Activated CD8-positive, alpha-beta T cell treated with anti-CD3 and anti-CD28 coated beads for 36 hours (primary cell): ENCODE data around the gene C9. TPM values are rescaled to one million over a fixed set of nuclear protein-coding genes. Genes with fewer than 3 reads are reported as not detected.

ENCODE experiments used
- ATAC-seq: fragments of 200-7000 bp; cut with Tn5 transposase; one replicate; pipeline ENCODE4 v1.10.0; 2021; ENCODE audit warnings: mild to moderate bottlenecking, moderate library complexity
- CTCF ChIA-PET: fragments of 350-600 bp; sonication (Branson Sonifier 250); formaldehyde crosslinking; loops from one replicate; lab custom pipeline; 2021; ENCODE audit warnings: antibody characterized with exemption; lab: Charles Lee
- POLR2A ChIA-PET: fragments of 350-600 bp; sonication (Branson Sonifier 250); formaldehyde crosslinking; loops from one replicate; lab custom pipeline; 2021; ENCODE audit warnings: antibody characterized with exemption; lab: Charles Lee
- DNase-seq: peaks from one replicate; pipeline ENCODE4 v3.0.0-alpha.2; 2020
- H3K27ac Mint-ChIP-seq: one replicate; pipeline ENCODE4 v1.8.0; 2021; ENCODE audit warnings: mild to moderate bottlenecking, mixed read lengths
- H3K27me3 Mint-ChIP-seq: one replicate; pipeline ENCODE4 v1.8.0; 2021; ENCODE audit warnings: mixed read lengths
- H3K36me3 Mint-ChIP-seq: one replicate; pipeline ENCODE4 v1.8.0; 2021; ENCODE audit warnings: low read depth, mixed read lengths
- H3K4me1 Mint-ChIP-seq: one replicate; pipeline ENCODE4 v1.8.0; 2021; ENCODE audit warnings: low read depth, mixed read lengths
- H3K4me3 Mint-ChIP-seq: one replicate; pipeline ENCODE4 v1.8.0; 2021; ENCODE audit warnings: mild to moderate bottlenecking, moderate library complexity, mixed read lengths
- H3K9me3 Mint-ChIP-seq: one replicate; pipeline ENCODE4 v1.8.0; 2021; ENCODE audit warnings: mixed read lengths
- intact Hi-C: fragments of 100-400 bp; cut with micrococcal nuclease; formaldehyde crosslinking; loops from one replicate; pipeline ENCODE4 v1.10.0; 2022
- total RNA-seq, 2 experiments: library from RNA; stranded (reverse); gene quantifications; one replicate each; pipeline ENCODE4 v1.2.3, GENCODE V29; 2021
- TF ChIP-seq, protein P1 (sequence below): fragments of 200-600 bp; IDR thresholded peaks from one replicate; pipeline ENCODE4 v1.8.0; 2022; ENCODE audit warnings: antibody characterized with exemption, mild to moderate bottlenecking

C9 gene
- total RNA-seq, 2 experiments from 2014 or later: not detected

DNA sequence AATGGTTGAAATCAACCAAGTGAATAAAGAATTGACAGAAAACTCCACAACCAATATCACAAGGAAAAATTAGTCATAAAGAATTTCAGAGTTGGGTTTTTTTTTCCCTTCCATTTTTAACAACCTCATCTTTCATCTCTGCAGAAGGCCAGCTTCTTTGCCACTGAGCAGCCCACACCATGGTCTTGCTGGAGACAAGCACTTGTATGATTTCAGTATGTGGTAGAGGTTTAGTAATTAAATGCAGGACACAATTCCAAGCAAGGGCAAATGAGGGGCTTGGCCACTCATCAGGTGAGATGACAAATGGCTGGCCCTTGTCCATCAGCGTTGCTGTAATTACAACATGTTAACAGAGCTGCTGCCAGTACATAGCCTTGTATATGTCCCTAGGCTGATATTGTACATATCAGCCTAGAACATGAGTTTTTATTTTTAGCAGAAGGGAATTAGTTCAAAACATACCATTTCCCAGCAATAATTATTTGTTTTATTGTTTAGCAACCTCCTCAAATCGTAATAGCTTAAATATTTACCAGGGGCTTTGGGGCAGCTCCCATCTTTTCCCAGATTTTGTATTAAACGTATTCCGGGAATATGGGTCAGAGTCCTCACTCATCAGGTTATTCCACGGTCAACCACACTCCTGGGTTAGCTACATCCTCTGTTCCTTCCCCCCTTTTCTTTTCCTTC lies 5.0 kb upstream of the C9 start:
- intact Hi-C loops: no loop called here
- Mint-ChIP-seq H3K27ac (no peak overlapping the region), H3K4me3 (no peak overlapping the region), H3K27me3 (peaks cover 1% of the 10 kb centered on the region), H3K36me3 (no peaks in the 10 kb centered on the region), H3K9me3 (no peaks in the 10 kb centered on the region), H3K4me1 (no peaks in the 10 kb centered on the region)
- DNase-seq (no peak), ATAC-seq (no peak)
- TF ChIP-seq, protein P1, sequence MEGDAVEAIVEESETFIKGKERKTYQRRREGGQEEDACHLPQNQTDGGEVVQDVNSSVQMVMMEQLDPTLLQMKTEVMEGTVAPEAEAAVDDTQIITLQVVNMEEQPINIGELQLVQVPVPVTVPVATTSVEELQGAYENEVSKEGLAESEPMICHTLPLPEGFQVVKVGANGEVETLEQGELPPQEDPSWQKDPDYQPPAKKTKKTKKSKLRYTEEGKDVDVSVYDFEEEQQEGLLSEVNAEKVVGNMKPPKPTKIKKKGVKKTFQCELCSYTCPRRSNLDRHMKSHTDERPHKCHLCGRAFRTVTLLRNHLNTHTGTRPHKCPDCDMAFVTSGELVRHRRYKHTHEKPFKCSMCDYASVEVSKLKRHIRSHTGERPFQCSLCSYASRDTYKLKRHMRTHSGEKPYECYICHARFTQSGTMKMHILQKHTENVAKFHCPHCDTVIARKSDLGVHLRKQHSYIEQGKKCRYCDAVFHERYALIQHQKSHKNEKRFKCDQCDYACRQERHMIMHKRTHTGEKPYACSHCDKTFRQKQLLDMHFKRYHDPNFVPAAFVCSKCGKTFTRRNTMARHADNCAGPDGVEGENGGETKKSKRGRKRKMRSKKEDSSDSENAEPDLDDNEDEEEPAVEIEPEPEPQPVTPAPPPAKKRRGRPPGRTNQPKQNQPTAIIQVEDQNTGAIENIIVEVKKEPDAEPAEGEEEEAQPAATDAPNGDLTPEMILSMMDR: no peak
- CTCF ChIA-PET: interaction anchor here (1.3 to 1.5 kb wide), 2 partner anchors 55 to 178 kb away, joined by 4 to 6 read pairs; partner anchors contain the start of gene DAB2
- POLR2A ChIA-PET: interaction anchor here (1.0 kb wide), 1 partner anchor 10 kb away, joined by 3 read pairs; no protein-coding TSS in a partner anchor

DNA sequence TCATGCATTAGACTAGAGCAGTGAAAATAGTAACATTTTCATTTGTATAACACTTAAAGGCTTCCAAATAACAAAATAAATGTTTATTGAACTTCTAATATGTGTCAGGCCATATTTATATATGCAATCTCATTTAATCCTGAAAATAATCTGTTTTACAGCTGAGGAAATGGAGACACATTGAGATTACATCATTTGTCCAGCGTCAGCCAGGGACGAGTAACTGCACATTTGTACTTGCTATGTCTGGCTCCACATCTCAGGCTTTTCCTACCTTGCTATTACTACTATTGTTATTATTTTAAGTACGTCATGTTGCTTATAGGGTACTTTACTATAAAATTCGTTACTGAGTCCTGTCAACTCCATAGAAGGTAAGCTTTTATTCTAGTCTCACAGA lies 3.8 kb upstream of the C9 start:
- CTCF ChIA-PET: interaction anchor here (0.6 to 1.4 kb wide), 3 partner anchors 8 to 30 kb away, joined by 3 to 9 read pairs (median 4); no protein-coding TSS in a partner anchor
- H3K9me3 Mint-ChIP-seq: no peaks in the 10 kb centered on the region
- TF ChIP-seq, protein P1: no peak
- H3K4me1 Mint-ChIP-seq: no peaks in the 10 kb centered on the region
- H3K27me3 Mint-ChIP-seq: peaks cover 1% of the 10 kb centered on the region
- H3K36me3 Mint-ChIP-seq: no peaks in the 10 kb centered on the region
- POLR2A ChIA-PET: no interaction called here
- intact Hi-C loops: no loop called here
- no peak overlapping the region for H3K4me3 Mint-ChIP-seq
- DNase-seq (no peak), ATAC-seq (no peak)
- H3K27ac Mint-ChIP-seq: no peak overlapping the region

DNA sequence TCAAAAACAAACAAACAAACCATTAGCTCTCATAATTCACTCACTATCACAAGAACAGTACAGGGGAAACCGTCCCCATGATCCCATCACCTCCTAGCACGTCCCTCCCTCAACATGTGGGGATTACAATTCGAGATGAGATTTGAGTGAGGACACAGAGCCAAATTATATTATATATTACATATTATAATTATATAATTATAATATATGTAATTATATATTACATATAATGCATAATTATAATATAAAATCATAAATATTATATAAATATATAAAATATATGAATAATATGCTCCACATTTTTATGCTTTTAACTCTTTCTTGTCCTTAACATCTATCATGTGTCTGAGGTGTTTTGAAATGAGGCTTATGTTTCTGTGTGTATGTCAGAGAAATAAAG lies 3.4 kb upstream of the C9 start:
- H3K27ac Mint-ChIP-seq: no peak overlapping the region
- no peaks in the 10 kb centered on the region for H3K9me3 Mint-ChIP-seq
- no peaks in the 10 kb centered on the region for H3K36me3 Mint-ChIP-seq
- intact Hi-C loops: no loop called here
- TF ChIP-seq, protein P1: no peak
- no peak for DNase-seq
- H3K4me1 Mint-ChIP-seq: no peaks in the 10 kb centered on the region
- CTCF ChIA-PET: interaction anchor here (0.6 to 1.4 kb wide), 3 partner anchors 8 to 29 kb away, joined by 3 to 9 read pairs (median 4); no protein-coding TSS in a partner anchor
- POLR2A ChIA-PET: no interaction called here
- H3K27me3 Mint-ChIP-seq: peaks cover 1% of the 10 kb centered on the region
- ATAC-seq: no peak
- H3K4me3 Mint-ChIP-seq: no peak overlapping the region

DNA sequence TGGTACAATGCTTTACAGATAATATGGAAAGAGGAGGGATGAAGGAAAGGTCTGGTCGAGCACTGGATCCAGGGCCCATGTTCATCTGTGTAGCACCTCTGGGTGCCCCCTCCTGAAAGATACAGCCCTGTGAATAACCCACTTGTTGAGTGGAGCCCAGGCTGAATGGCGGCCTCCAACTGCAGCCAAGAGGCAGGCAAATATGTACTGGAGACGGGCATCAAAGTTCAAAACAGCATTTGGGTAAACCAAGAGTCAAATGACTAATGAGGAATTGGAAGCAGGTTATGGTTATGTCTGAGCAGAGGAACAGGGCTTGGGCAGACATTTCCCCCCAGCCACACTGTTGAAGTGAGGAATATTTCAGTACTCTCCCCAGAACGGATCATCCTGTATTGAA lies 1.1 kb downstream of the C9 start:
- intact Hi-C loops: no loop called here
- Mint-ChIP-seq H3K4me1 (no peaks in the 10 kb centered on the region), H3K36me3 (no peaks in the 10 kb centered on the region), H3K9me3 (no peaks in the 10 kb centered on the region), H3K27ac (no peak overlapping the region), H3K4me3 (no peak overlapping the region), H3K27me3 (peaks cover 1% of the 10 kb centered on the region)
- no peak for DNase-seq
- ChIA-PET CTCF (interaction anchor here (1.0 to 1.6 kb wide), 2 partner anchors 13 to 146 kb away, joined by 4 to 6 read pairs; no protein-coding TSS in a partner anchor), POLR2A (no interaction called here)
- TF ChIP-seq, protein P1: no peak
- no peak for ATAC-seq

DNA sequence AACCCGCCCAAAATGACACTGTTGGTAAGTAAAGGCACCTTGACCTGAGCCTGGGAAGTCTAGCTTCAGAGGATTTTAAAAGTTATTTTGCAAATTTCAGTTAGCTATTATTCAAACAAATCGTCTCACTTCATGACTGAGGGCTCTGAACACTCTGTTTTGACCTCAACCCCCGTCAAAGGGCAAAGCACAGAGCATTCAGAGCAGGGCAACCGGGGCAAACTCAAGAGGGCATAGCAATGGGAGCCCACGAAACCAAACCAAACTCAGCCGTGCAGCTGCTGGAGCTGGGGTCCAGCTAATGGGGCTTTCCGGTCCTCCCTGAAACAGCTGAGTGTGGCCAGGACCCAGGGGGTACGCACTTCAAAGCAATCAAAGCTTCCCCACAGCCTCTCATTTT lies 1.6 kb downstream of the C9 start:
- H3K27me3 Mint-ChIP-seq: no peaks in the 10 kb centered on the region
- no peaks in the 10 kb centered on the region for H3K4me1 Mint-ChIP-seq
- no peak overlapping the region for H3K4me3 Mint-ChIP-seq
- DNase-seq (no peak), ATAC-seq (no peak)
- H3K36me3 Mint-ChIP-seq: no peaks in the 10 kb centered on the region
- ChIA-PET POLR2A (no interaction called here), CTCF (interaction anchor here (0.5 to 2.2 kb wide), 3 partner anchors 14 to 1556 kb away, joined by 3 to 13 read pairs (median 4); no protein-coding TSS in a partner anchor)
- no peaks in the 10 kb centered on the region for H3K9me3 Mint-ChIP-seq
- TF ChIP-seq, protein P1: no peak
- H3K27ac Mint-ChIP-seq: no peak overlapping the region
- intact Hi-C loops: no loop called here
